ENCODE measurements around the gene MBLAC1.
A peak's percentile ranks its signal among the peaks of the same experiment; 100 is the strongest.
"Not testable (repeated sequence)": the region's sequence is repeated elsewhere in the genome, so short reads cannot be mapped to it uniquely, and the experiment has no call there.

Gene MBLAC1

GRCh38 chr7:100126239-100126930, 382 bp upstream of the MBLAC1 start:
- Histone ChIP-seq H3K27ac (ENCODE audit: low read depth, low read length) (peak overlapping the region; percentile 88), H3K27me3 (ENCODE audit: control insufficient read depth, insufficient read depth, low read length) (peaks cover 12% of the 10 kb centered on the region), H3K4me1 (ENCODE audit: control insufficient read depth, insufficient read depth, low read length) (peaks cover 3% of the 10 kb centered on the region; the same call in 1 of the 2 replicates), H3K4me3 (ENCODE audit: low read depth, low read length) (peak overlapping the region; percentile 96), H3K9ac (ENCODE audit: low read length) (peak overlapping the region; percentile 95), H3K9me3 (ENCODE audit: control insufficient read depth, insufficient read depth, low read depth, low read length) (no peaks in the 10 kb centered on the region), H3K36me3 (ENCODE audit: control insufficient read depth, insufficient read depth, low read length) (no peaks in the 10 kb centered on the region)

- no peaks in the 10 kb centered on the region for H3K9me3 ChIP-seq (ENCODE audit: control insufficient read depth, insufficient read depth, low read depth, low read length)
Observed at GRCh38 chr7:100127866-100128636, 1.3 kb downstream of the MBLAC1 start.

GRCh38 chr7:100128637-100128963, 1.8 kb downstream of the MBLAC1 start:
- Histone ChIP-seq H3K9me3 (ENCODE audit: control insufficient read depth, insufficient read depth, low read depth, low read length) (no peaks in the 10 kb centered on the region), H3K9ac (ENCODE audit: low read length) (no peak overlapping the region), H3K4me3 (ENCODE audit: low read depth, low read length) (no peak overlapping the region), H3K27me3 (ENCODE audit: control insufficient read depth, insufficient read depth, low read length) (peaks cover 12% of the 10 kb centered on the region), H3K36me3 (ENCODE audit: control insufficient read depth, insufficient read depth, low read length) (no peaks in the 10 kb centered on the region), H3K27ac (ENCODE audit: low read depth, low read length) (no peak overlapping the region), H3K4me1 (ENCODE audit: control insufficient read depth, insufficient read depth, low read length) (peaks cover 4% of the 10 kb centered on the region; the same call in 1 of the 2 replicates)

More at GRCh38 chr7:100127866-100128636, 1.3 kb downstream of the MBLAC1 start:
- Histone ChIP-seq H3K4me1 (ENCODE audit: control insufficient read depth, insufficient read depth, low read length) (peaks cover 4% of the 10 kb centered on the region; the same call in 1 of the 2 replicates), H3K36me3 (ENCODE audit: control insufficient read depth, insufficient read depth, low read length) (no peaks in the 10 kb centered on the region), H3K27ac (ENCODE audit: low read depth, low read length) (no peak overlapping the region), H3K27me3 (ENCODE audit: control insufficient read depth, insufficient read depth, low read length) (peaks cover 12% of the 10 kb centered on the region), H3K9ac (ENCODE audit: low read length) (peak overlapping the region; percentile 64), H3K4me3 (ENCODE audit: low read depth, low read length) (peak overlapping the region; percentile 96)

- H3K4me1 ChIP-seq (ENCODE audit: control insufficient read depth, insufficient read depth, low read length); H3K9ac ChIP-seq (ENCODE audit: low read length); H3K36me3 ChIP-seq (ENCODE audit: control insufficient read depth, insufficient read depth, low read length); H3K9me3 ChIP-seq (ENCODE audit: control insufficient read depth, insufficient read depth, low read depth, low read length); H3K4me3 ChIP-seq (ENCODE audit: low read depth, low read length); H3K27ac ChIP-seq (ENCODE audit: low read depth, low read length): not testable (repeated sequence)
- H3K27me3 ChIP-seq (ENCODE audit: control insufficient read depth, insufficient read depth, low read length) = peaks cover 12% of the 10 kb centered on the region
Observed at GRCh38 chr7:100130220-100130607, 3.4 kb downstream of the MBLAC1 start.

GRCh38 chr7:100130608-100131453, 4.1 kb downstream of the MBLAC1 start:
- peak overlapping the region; percentile 36 for H3K9ac ChIP-seq (ENCODE audit: low read length)

GRCh38 chr7:100132126-100132525, 5.4 kb downstream of the MBLAC1 start:
- Histone ChIP-seq H3K4me3 (ENCODE audit: low read depth, low read length) (no peak overlapping the region), H3K27me3 (ENCODE audit: control insufficient read depth, insufficient read depth, low read length) (peaks cover 12% of the 10 kb centered on the region), H3K4me1 (ENCODE audit: control insufficient read depth, insufficient read depth, low read length) (peaks cover 4% of the 10 kb centered on the region; the same call in 1 of the 2 replicates), H3K9me3 (ENCODE audit: control insufficient read depth, insufficient read depth, low read depth, low read length) (no peaks in the 10 kb centered on the region), H3K9ac (ENCODE audit: low read length) (no peak overlapping the region), H3K36me3 (ENCODE audit: control insufficient read depth, insufficient read depth, low read length) (no peaks in the 10 kb centered on the region), H3K27ac (ENCODE audit: low read depth, low read length) (no peak overlapping the region)

More at GRCh38 chr7:100130608-100131453, 4.1 kb downstream of the MBLAC1 start:
- Histone ChIP-seq H3K27ac (ENCODE audit: low read depth, low read length) (no peak overlapping the region), H3K36me3 (ENCODE audit: control insufficient read depth, insufficient read depth, low read length) (no peaks in the 10 kb centered on the region), H3K9me3 (ENCODE audit: control insufficient read depth, insufficient read depth, low read depth, low read length) (no peaks in the 10 kb centered on the region), H3K4me3 (ENCODE audit: low read depth, low read length) (peak overlapping the region; percentile 43), H3K4me1 (ENCODE audit: control insufficient read depth, insufficient read depth, low read length) (peaks cover 4% of the 10 kb centered on the region; the same call in 1 of the 2 replicates), H3K27me3 (ENCODE audit: control insufficient read depth, insufficient read depth, low read length) (peaks cover 12% of the 10 kb centered on the region)

- H3K27ac ChIP-seq (ENCODE audit: low read depth, low read length) = no peak overlapping the region
- no peak overlapping the region for H3K4me3 ChIP-seq (ENCODE audit: low read depth, low read length)
- H3K27me3 ChIP-seq (ENCODE audit: control insufficient read depth, insufficient read depth, low read length) = peaks cover 11% of the 10 kb centered on the region
- H3K9ac ChIP-seq (ENCODE audit: low read length) = no peak overlapping the region
- H3K4me1 ChIP-seq (ENCODE audit: control insufficient read depth, insufficient read depth, low read length) = peaks cover 4% of the 10 kb centered on the region; the same call in 1 of the 2 replicates
- H3K9me3 ChIP-seq (ENCODE audit: control insufficient read depth, insufficient read depth, low read depth, low read length) = no peaks in the 10 kb centered on the region
- H3K36me3 ChIP-seq (ENCODE audit: control insufficient read depth, insufficient read depth, low read length) = no peaks in the 10 kb centered on the region
Observed at GRCh38 chr7:100132697-100133151, 6.0 kb downstream of the MBLAC1 start.

- Histone ChIP-seq H3K27ac (ENCODE audit: low read depth, low read length) (no peak overlapping the region), H3K4me3 (ENCODE audit: low read depth, low read length) (no peak overlapping the region)
Observed at GRCh38 chr7:100137851-100138760, 11.3 kb downstream of the MBLAC1 start.

GRCh38 chr7:100141555-100141949, 14.8 kb downstream of the MBLAC1 start:
- Histone ChIP-seq H3K36me3 (ENCODE audit: control insufficient read depth, insufficient read depth, low read length) (no peaks in the 10 kb centered on the region), H3K27me3 (ENCODE audit: control insufficient read depth, insufficient read depth, low read length) (no peaks in the 10 kb centered on the region), H3K9me3 (ENCODE audit: control insufficient read depth, insufficient read depth, low read depth, low read length) (no peaks in the 10 kb centered on the region), H3K4me3 (ENCODE audit: low read depth, low read length) (no peak overlapping the region), H3K4me1 (ENCODE audit: control insufficient read depth, insufficient read depth, low read length) (no peaks in the 10 kb centered on the region), H3K9ac (ENCODE audit: low read length) (no peak overlapping the region), H3K27ac (ENCODE audit: low read depth, low read length) (no peak overlapping the region)

More at GRCh38 chr7:100137851-100138760, 11.3 kb downstream of the MBLAC1 start:
- Histone ChIP-seq H3K9ac (ENCODE audit: low read length) (no peak overlapping the region), H3K36me3 (ENCODE audit: control insufficient read depth, insufficient read depth, low read length) (no peaks in the 10 kb centered on the region), H3K4me1 (ENCODE audit: control insufficient read depth, insufficient read depth, low read length) (0 out of 2 replicates have a peak, but pooled peaks cover under 1% of the 10 kb centered on the region), H3K9me3 (ENCODE audit: control insufficient read depth, insufficient read depth, low read depth, low read length) (no peaks in the 10 kb centered on the region), H3K27me3 (ENCODE audit: control insufficient read depth, insufficient read depth, low read length) (no peaks in the 10 kb centered on the region)

- Histone ChIP-seq H3K9me3 (ENCODE audit: control insufficient read depth, insufficient read depth, low read depth, low read length) (no peaks in the 10 kb centered on the region), H3K4me3 (ENCODE audit: low read depth, low read length) (no peak overlapping the region), H3K9ac (ENCODE audit: low read length) (no peak overlapping the region), H3K27ac (ENCODE audit: low read depth, low read length) (no peak overlapping the region), H3K27me3 (ENCODE audit: control insufficient read depth, insufficient read depth, low read length) (no peaks in the 10 kb centered on the region), H3K4me1 (ENCODE audit: control insufficient read depth, insufficient read depth, low read length) (no peaks in the 10 kb centered on the region), H3K36me3 (ENCODE audit: control insufficient read depth, insufficient read depth, low read length) (no peaks in the 10 kb centered on the region)
Observed at GRCh38 chr7:100142461-100142860, 15.7 kb downstream of the MBLAC1 start.
